ENCODE results near the gene RNF217. TPM values are rescaled to one million over a fixed set of nuclear protein-coding genes. Genes with fewer than 3 reads are reported as not detected.

The RNF217 gene
- total and polyA plus RNA-seq, 10 of the 15 experiments (the other 5 are each of a cell fraction or from before 2014, with no cell fraction given): under 0.01 to 11.7 (median 0.04) TPM; not detected in 3

GRCh38 chr6:124990988-124991387, 28.8 kb downstream of the RNF217 start:
- Histone ChIP-seq H3K9me3 (replicated peaks; ENCODE audit: control insufficient read depth, insufficient read depth, low read length) (no peaks in the 10 kb centered on the region), H3K36me3 (ENCODE audit: control insufficient read depth in 2 of 2, insufficient read depth in 2 of 2, low read length in 1 of 2) (no peaks in the 10 kb centered on the region), H3K27me3 (replicated peaks in 1 of 2; ENCODE audit: control insufficient read depth in 2 of 2, insufficient read depth in 2 of 2, low read length in 1 of 2) (no peaks in the 10 kb centered on the region), H3K79me2 (ENCODE audit: control insufficient read depth, insufficient read depth, low read length) (no peaks in the 10 kb centered on the region), H2AFZ (ENCODE audit: control insufficient read depth, low read depth, low read length) (no peak overlapping the region), H3K4me3 (no peak overlapping the region), H3K9ac (ENCODE audit: control insufficient read depth, insufficient read depth, low read length) (no peak overlapping the region), H4K20me1 (ENCODE audit: control insufficient read depth, insufficient read depth) (no peaks in the 10 kb centered on the region), H3K27ac (ENCODE audit: control insufficient read depth, insufficient read depth) (no peak overlapping the region), H3K4me1 (ENCODE audit: control insufficient read depth, insufficient read depth, low read length) (no peaks in the 10 kb centered on the region), H3K4me2 (ENCODE audit: control insufficient read depth, insufficient read depth) (no peak overlapping the region)
- ChIA-PET SMC1A (ENCODE audit: uncharacterized antibody, unreplicated experiment) (no interaction called here), CTCF (no interaction called here), RAD21 (ENCODE audit: unreplicated experiment) (no interaction called here), POLR2A (interaction anchor here (0.6 kb wide), 1 partner anchor 152 kb away, joined by 3 read pairs; no protein-coding TSS in a partner anchor)
- no peak for FAIRE-seq
- in situ Hi-C loops (cut with MboI) (no loop called here), intact Hi-C loops (cut with micrococcal nuclease; ENCODE audit: unreplicated experiment) (no loop called here)
- ATAC-seq: no peak
- WGBS (ENCODE audit: insufficient coverage, insufficient replicate concordance, low lambda C conversion rate, missing lambda C conversion rate): 0% methylated on average over 1 of the region's 1 CpG
- DNase-seq (ENCODE audit: low read depth, low spot score): no peak
- no peak for TF ChIP-seq LARP7 (IDR thresholded peaks at IDR 0.05)
- TF ChIP-seq KDM1A (IDR thresholded peaks at IDR 0.05; ENCODE audit: borderline replicate concordance): no peak
- TF ChIP-seq WRNIP1 (IDR thresholded peaks at IDR 0.05; ENCODE audit: borderline replicate concordance, low read depth, low read length): no peak
- TF ChIP-seq NR2C1 (IDR thresholded peaks at IDR 0.05): no peak
- no peak for TF ChIP-seq MTA2 (IDR thresholded peaks at IDR 0.05; ENCODE audit: low read depth)
- TF ChIP-seq ZNF384 (IDR thresholded peaks at IDR 0.05; ENCODE audit: borderline replicate concordance, low read depth, low read length): no peak
- no peak for TF ChIP-seq SREBF2 (IDR thresholded peaks at IDR 0.05; ENCODE audit: low read length)
- TF ChIP-seq PKNOX1 (IDR thresholded peaks at IDR 0.05): no peak
- no TSS peak for BruUV-seq (replicated peaks)
